Smooth muscle cell of the brain vasculature (primary cell): ENCODE results near the gene FGF22.
A peak's percentile ranks its signal among the peaks of the same experiment; 100 is the strongest.
"Not testable (repeated sequence)": the region's sequence is repeated elsewhere in the genome, so short reads cannot be mapped to it uniquely, and the experiment has no call there.

ENCODE experiments used
- DNase-seq: peaks from one replicate; pipeline ENCODE4 v3.0.0-alpha.2; 2012; ENCODE audit warnings: low read depth, low spot score

FGF22 gene

DNA sequence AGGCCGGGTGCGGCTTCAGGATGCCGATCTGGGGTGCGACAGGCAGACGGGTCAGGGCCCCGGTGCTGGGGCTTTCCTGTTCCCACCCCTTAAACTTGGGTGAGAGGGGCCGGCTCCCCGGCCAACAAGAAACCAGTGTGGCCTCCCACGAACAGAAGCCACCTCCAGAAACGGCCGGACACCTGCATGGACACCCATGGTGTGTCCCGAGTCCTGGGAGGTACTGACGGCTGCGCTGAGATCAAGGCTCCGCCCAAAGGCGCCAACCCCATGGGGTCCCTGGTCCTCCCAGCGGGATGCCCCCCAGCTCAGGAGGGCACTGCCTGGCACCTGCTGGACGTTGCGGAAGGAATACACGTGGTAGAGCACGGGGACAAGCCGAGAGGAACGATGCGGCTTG, 17.9 kb upstream of the FGF22 start:
- no peak for DNase-seq

GRCh38 chr19:622666-623065, 17.0 kb upstream of the FGF22 start:
- DNase-seq, result no peak

GRCh38 chr19:623175-623916, 16.3 kb upstream of the FGF22 start:
- DNase-seq, result no peak

DNA sequence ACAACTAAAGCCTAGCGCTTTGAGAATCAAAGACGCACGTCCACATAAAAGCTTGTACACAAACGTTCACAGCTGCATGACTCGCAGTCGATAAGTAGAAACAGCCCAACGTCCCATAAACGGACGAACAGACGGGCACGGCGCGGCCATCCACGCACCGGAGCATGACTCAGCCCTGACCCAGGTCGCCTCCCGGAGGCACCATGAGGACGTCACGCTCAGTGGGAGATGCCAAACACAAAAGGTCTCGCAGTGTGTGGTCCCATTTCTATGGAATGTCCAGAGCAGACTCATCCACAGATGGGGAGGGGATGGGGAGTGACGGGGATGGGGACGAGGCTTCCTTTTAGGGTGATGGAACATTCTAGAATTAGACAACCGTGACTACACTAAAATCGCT, 15.7 kb upstream of the FGF22 start:
- DNase-seq, result peak; percentile 98

DNA sequence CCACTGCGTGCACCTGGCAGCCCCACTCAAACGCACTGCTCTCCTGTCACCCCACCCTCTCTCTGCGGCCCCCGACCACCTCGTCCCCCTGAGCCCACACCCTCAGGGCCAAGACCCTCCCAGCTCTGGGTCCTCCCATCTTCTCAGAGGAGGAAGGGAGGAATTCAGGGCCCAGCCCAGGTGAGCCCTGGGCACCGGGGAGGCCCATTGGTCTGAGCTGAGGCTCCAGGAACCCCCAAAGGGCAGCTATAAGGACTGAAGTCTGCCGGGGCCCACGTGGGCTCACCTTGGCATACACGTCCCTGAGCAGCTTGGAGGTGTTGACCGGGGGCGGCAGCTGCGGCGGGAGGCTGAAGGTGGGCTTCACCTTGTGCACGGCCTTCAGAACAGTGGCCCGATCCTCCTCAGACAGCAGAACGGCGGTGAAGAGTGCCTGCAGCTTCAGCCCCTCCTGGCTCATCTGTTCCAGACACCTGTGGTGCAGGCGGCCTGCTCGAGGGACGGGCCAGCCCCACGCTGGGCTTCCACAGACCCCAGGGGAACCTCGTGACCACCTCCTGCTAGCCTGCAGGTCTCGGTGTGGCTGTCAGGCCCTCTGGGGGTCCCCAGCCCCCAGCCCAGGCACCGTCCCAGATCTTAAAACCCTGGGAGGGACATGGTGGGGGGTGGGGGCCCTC, 15.1 kb upstream of the FGF22 start:
- no peak for DNase-seq

GRCh38 chr19:625257-625656, 14.4 kb upstream of the FGF22 start:
- DNase-seq, result no peak

DNA sequence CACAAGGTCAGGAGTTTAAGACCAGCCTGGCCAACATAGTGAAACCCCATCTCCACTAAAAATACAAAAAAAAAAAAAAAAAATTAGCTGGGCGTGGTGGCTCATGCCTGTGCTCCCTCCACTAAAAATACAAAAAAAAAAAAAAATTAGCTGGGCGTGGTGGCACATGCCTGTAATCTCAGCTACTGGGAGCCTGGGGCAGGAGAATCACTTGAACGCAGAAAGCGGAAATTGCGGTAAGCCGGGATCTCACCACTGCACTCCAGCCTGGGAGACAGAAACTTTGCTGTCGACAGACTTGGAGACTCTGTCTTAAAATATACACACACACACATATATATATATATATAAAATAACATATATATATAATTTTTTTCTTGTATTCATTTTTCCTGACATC, 13.1 kb upstream of the FGF22 start:
- DNase-seq, result not testable (repeated sequence)

GRCh38 chr19:628168-628567, 11.5 kb upstream of the FGF22 start:
- DNase-seq, result no peak

- DNase-seq, result not testable (repeated sequence)
Measured at GRCh38 chr19:629515-629914, 10.2 kb upstream of the FGF22 start.

DNA sequence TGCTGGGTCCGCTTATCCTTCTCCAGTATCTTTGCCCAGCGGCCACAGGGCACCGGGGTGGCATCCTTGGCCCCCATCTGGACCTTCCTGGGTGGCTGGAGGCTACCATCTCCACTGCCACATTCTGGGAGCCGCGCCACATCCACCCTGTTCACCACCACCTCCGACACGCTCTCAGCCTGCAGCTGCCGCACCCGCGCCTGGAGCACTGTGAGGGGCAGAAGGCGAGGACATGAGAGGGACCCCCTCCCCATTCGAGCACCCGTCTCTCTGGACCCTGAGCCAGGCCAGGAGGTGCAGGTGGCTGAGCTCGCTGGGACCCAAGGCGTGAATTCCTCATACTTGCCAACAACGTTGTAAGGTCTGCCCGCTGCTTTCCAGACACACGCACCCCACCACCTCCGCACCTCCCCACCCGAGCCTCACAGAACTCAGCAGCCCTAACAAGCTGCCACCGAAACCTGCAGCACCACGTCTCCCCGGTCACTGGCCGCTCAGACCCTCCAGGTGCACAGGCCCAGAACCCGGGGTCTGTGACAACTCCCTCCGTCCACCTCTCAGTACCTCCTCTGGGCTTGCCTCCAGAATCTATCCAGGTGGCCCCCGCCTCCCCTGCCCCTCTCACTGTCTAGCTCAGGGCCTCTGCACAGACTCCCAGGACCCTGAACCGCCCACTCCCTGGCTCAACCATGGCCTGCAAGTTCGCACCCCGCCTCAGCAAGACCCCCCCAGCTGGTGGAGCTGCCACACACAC, 9.5 kb upstream of the FGF22 start:
- no peak for DNase-seq

GRCh38 chr19:632579-633067, 7.1 kb upstream of the FGF22 start:
- no peak for DNase-seq

DNA sequence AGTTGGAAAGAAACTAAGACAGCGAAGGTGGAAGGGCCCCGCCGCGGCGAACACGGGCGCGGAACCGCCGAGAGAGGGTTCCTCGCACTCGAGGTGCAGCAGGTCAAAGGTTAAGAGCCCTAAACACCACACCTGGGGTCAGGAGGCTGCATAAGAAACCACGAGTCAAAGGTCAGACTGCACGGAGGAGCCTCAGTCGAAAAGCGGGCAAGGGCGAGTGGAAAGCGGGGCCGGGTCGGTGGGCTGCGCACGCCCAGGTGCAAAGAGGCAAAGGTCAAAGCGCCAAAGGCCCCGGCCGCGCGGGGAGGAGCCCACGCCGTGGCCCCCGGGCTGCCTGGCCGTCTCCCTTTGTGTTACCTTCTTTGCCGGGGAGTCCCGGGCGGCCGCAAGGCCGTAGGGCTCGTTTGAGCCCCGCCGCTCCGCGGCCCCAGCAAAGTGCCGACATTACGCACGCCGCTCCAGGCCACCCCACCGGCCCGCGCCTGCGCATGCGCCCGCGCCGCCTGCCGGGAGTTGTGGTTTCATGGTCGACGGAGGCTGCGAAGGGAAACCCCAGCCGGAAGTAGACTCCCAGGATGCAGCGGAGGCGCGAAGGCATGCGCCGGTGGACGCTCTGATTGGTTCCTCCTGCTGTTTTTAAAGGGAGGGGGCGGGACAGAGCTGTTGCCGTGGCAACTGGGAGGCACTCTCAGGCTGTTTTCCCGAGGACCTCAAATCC, 6.5 kb upstream of the FGF22 start, which contains the start of gene POLRMT:
Gene POLRMT, minus strand, starts transcription at position 470 of the 718 bp plus-strand sequence. Its CDS starts 25 bp downstream, at position 445.
- peak; percentile 98 for DNase-seq

GRCh38 chr19:633786-634639, 5.7 kb upstream of the FGF22 start:
- no peak for DNase-seq

- DNase-seq, result no peak
Measured at GRCh38 chr19:634975-635652, 4.6 kb upstream of the FGF22 start.

GRCh38 chr19:638906-639252, 800 bp upstream of the FGF22 start:
- no peak for DNase-seq

GRCh38 chr19:640161-640558, 481 bp downstream of the FGF22 start:
- DNase-seq, result no peak

- no peak for DNase-seq
Measured at GRCh38 chr19:640606-641189, 1.0 kb downstream of the FGF22 start.

DNA sequence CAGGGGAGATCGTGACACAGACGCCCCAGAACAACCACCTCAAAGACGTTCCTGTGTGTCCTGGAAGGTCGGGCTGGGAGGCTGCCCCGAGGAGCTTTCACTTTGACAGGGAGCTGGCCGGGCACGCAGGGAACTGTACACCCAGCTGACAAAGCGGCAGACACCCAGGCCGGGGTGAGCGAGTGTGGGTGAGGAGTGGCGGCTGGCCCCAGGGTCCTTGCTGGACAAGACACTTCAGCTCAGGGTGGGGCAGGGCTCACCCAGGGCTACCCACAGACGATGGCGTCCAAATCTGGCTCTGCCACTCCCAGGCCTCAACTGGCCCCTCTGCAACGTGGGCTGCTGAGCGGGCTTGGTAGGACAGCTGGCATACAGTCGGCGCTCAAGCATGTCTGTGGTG, 2.0 kb downstream of the FGF22 start:
- DNase-seq, result no peak

- DNase-seq, result no peak
Measured at GRCh38 chr19:642767-643727, 3.4 kb downstream of the FGF22 start.
